ENCODE data around the gene ALDH1L1.
"Not testable (repeated sequence)": the region's sequence is repeated elsewhere in the genome, so short reads cannot be mapped to it uniquely, and the experiment has no call there.

Gene ALDH1L1

GRCh38 chr3:126104742-126105605, 75.4 kb downstream of the ALDH1L1 start:
- DNase-seq (ENCODE audit: low spot score), result no peak

- DNase-seq (ENCODE audit: low spot score), result no peak
These were observed 76.3 kb downstream of the ALDH1L1 start for GRCh38 chr3:126104028-126104635.

DNA sequence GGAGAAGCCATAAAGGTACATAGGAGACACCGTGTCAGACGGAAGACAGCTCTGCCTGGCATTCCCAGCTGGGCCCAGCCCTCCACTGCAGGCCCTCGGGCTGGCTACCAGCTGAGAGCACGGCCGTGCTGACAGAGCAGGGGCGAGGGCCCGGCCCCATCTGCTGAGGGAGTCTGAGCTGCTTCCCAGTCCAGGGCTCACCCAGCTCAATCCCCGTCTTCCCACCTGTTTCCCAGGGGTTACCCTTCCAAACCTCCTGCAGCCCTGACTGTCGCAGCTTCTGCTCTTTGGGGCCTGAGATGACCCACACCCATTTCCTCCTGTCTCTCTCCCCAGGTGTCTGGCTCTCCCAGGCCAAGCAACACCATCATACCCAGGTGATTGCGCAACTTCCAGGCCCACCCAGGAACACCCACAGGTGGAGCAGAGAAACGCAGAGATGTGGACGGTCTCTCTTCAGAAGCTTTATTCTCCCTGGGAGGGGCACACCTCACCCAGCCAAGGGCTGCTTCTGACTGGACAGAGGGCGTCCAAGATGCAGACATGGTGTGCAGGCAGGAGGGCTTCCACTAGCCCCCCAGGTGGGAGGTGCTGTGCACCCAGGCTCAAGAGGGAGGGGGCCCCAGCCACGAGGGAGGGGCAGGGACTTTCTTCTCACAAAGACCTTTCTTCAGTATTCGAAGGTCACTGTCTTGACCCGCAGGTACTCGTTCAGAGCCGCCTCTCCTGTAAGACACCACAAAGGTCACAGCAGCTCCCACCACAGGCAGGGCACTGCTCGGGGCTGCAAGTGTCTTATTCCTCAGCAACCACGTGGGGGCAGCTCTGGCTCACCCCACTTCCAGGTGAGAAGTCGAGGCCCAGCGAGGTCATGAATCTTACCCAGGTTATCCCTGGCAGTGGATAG, 77.0 kb downstream of the ALDH1L1 start:
- DNase-seq (ENCODE audit: low spot score), result no peak

GRCh38 chr3:126102530-126102951, 77.8 kb downstream of the ALDH1L1 start:
- DNase-seq (ENCODE audit: low spot score), result no peak

- no peak for DNase-seq (ENCODE audit: low spot score)
These were observed 78.4 kb downstream of the ALDH1L1 start for GRCh38 chr3:126102011-126102410.

DNA sequence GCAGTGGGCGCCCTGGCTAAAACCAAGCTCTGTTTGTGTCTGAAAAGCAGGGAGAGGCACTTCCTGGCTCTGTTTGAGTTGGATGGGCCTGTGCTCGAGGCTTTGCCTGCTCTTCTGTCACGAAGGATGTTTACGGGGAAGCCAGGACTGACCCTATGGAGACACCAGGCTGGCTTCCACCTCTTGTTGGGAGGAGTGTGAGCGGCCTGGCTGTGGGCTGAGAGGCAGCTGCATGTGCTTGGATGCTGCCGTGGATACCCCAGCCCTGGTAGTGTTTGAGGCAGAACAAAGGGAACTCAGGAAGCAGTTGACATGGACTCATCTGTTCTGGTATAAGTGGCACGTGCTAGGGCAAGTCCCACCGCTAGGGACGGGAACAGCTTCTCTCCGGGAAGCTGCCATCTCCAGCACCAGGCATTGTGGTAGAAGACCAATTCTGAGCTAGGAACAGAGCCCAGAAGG, 78.8 kb downstream of the ALDH1L1 start:
- DNase-seq (ENCODE audit: low spot score), result no peak

DNA sequence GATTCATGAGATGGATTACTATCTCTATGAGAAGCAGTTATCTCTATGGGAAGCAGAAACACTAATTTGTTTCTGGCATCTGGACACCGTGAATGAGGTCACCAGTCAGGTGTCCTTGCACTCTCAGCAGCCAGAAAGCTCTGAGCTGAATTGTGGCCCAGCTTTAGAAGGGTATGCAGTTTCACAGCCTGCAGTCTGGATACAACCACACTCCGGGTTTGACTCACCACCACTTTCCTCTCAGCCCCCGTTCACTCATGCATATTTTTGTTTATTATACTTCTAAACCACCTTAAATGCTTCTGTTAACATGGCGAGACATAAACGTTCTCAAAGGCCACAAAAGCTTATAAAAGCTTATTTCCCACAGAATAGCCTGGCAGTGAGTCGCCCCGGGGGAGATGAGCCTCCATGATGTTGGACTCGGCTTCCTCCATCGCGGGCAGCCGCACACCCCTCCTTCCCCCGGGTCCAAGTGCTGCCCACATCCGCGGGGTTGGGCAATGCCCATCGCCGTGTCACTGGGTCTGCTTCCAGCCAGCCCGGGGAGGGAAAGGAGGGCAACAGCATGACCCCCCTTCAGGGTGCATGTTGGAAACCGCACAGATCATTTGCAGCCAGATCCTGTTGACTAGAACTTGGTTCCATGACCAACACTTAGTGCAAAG, 79.6 kb downstream of the ALDH1L1 start:
- DNase-seq (ENCODE audit: low spot score), result no peak

GRCh38 chr3:126100269-126100633, 80.1 kb downstream of the ALDH1L1 start:
- DNase-seq (ENCODE audit: low spot score), result no peak

DNA sequence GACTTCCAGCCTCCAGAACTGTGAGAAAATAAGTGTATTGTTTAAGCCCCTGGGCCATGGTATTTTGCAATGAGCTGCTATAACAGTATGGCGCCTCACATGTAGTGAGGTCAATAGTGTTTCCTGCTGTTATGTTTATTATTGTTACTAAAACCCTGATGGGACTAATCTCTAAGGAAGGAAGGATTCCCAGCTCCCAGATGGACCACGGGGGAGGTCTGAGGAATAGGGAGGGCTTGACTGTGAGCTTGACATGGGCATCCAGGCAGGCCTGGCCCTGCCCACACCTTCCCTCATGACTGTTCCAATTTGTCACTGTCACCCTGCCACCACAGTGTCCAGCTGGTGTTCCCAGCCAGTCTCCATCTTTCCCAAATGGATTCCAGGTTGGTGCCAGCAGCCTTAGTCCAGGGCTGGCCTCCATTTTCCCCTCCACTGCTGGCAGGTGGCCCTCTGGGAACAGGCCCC, 82.0 kb downstream of the ALDH1L1 start:
- DNase-seq (ENCODE audit: low spot score), result no peak

DNA sequence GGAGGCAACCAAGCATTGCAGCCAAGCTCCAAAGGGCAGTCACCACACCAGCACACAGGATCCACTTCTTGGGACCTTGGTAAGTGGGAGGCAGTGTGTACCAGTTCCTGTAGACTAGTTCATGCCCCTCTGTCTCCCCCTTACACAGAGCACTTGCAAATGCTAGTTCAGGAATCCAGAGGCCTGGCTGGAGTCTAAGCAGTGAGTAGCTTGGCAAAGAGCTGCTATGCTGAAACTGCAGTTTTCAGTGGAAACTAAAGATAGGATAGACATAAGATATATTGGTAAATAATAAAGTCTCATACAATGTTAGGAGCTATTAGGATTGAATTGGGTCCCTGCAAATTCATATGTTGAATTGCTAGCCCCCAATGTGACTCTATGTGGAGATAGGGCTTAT, 82.6 kb downstream of the ALDH1L1 start:
- DNase-seq (ENCODE audit: low spot score), result no peak

DNA sequence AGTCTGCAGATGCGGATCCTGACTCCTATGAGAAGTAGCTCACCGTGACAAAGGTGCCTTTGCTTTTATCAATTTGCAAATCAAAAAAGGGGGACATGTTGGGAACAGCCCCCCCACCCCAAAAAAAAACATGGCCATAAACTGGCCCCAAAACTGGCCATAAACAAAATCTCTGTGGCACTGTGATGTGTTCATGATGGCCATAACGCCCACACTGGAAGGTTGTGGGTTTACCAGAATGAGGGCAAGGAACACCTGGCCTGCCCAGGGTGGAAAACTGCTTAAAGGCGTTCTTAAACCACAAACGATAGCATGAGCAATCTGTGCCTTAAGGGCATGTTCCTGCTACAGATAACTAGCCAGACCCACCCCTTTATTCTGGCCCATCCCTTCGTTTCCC, 84.1 kb downstream of the ALDH1L1 start:
- not testable (repeated sequence) for DNase-seq (ENCODE audit: low spot score)

GRCh38 chr3:126092128-126092527, 88.3 kb downstream of the ALDH1L1 start:
- not testable (repeated sequence) for DNase-seq (ENCODE audit: low spot score)

DNA sequence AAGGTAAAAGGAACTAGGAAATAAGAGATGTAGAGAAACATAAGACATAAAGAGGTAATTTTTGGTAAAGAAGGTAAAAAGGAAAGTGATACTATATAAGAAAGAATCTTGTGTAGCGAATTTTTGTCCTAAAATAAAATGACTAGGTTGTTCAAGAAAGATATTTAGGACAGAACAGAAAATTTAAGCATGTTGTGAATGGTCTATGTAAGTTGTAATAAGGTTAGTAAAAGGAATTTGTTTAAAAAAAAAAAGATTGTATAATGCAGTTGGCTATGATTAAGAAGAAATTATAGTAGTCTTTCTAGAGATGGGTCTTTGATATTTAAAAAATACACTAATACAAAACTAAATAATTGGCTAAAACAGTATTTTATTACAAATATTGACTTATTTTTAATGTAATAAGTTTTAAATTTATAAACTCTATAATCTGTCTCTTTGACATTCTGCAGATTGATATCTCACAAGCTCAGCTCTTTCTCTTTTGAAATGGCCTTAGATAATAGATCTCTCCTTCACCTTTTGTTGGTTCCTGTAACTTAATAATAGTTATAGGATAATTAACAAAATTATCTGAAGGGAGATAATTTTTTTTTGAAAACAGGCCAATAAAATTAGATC, 92.7 kb downstream of the ALDH1L1 start:
- DNase-seq (ENCODE audit: low spot score), result no peak

DNA sequence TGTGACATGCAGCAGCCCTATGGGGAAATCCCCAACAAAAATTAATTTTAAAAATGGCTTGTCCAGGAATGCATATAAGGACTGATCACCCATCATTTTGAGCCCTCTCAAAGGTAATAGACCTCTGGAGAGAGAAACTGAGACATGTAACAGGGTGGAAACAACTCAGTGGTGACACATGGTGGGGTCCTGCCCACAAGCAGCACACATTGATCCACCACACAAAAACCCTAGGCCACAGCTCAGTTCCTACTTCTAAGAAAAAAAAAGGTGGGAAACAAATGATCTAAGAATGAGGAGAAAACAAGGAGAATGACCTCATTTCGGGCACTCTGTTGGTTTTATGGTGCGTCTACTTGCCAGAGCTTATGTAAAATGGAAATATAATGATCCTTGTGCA, 94.5 kb downstream of the ALDH1L1 start:
- no peak for DNase-seq (ENCODE audit: low spot score)

- no peak for DNase-seq (ENCODE audit: low spot score)
These were observed 95.1 kb downstream of the ALDH1L1 start for GRCh38 chr3:126085276-126085675.

DNA sequence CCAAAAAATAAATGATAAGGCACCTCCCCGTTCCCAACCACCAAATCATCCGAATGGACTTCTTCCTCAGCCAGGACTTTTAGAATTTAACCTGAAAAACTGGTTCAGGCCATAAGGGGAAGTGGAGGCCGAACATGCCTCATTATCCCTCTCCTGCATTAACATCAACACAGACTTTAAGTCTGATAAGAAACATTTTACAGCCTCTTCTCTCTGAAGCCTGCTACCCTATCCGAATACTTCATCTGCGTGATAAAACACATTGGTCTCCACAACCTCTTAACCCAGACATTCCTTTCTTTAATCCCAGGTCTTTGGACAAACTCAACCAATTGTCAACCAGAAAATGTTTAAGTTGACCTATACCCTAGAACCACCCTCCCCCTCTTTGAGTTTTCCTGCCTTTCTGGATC, 95.6 kb downstream of the ALDH1L1 start:
- no peak for DNase-seq (ENCODE audit: low spot score)

DNA sequence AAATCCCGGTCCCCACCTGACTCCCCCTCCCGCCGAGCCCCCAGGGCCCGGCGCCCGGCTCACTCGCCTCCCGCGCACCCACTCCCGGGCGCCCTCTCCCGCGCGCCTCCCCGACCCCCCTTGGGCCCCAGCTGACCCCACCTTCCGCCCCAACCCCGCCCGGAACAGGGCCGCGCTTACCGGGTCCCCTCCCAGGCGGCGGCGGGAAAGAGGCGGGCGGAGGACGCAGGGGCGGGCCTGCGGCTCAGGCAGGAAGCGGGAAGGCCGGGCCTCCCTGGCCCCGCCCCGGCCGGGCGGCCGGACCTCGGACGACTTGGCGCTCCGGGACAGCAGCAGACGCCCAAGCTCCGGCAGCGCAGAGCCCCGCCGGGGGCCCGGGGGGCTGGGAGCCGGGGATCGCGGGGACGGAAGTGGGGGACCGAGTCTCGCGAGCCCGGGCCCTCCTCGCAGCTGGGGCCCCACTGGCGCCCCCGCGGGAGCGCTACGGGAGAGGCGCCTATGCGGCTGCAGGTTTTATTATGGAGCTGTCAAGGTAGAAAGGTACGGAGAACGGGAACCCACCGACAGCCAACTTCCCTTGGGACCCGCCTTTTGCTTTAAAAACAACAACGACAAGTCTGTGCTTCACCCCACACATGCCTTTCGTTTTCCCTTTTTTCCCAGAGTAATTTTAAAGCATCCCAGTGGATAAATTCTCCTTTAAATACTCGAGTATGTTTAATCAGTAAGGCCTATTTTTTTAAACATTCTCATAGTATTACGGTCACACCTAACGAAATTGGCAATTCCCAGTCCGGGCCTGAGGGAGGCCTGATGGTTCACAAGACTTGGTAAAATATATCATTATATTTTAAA, 96.2 kb downstream of the ALDH1L1 start, which contains the start of gene SLC41A3:
Gene SLC41A3, minus strand, starts transcription at position 212 of the 855 bp plus-strand sequence. CDS start 15,905 bp downstream, outside the sequence.
- peak; percentile 79 for DNase-seq (ENCODE audit: low spot score)

GRCh38 chr3:126083511-126083912, 96.9 kb downstream of the ALDH1L1 start:
- peak; percentile 10 for DNase-seq (ENCODE audit: low spot score)

DNA sequence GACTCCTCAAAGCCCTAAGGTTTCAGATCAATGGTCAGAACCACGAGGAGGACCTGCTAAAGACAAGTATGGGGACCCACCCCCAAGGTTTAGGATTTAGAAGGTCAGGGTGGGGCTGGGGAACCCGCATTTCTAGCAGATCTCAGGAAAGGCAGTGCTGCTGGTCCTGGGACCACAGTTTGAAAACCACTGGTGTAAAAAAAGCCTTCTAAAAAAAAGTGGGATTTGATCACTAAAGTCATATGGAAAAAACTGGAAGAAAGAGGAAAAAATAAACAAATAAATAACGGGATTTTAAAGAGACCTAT, 97.3 kb downstream of the ALDH1L1 start:
- DNase-seq (ENCODE audit: low spot score), result no peak

Data from CD4-positive, alpha-beta T cell treated with Interleukin-6 at 100 ng/mL for 8 hours (primary cell).